ENCODE measurements around the gene TMEM44.

TMEM44 gene

DNA sequence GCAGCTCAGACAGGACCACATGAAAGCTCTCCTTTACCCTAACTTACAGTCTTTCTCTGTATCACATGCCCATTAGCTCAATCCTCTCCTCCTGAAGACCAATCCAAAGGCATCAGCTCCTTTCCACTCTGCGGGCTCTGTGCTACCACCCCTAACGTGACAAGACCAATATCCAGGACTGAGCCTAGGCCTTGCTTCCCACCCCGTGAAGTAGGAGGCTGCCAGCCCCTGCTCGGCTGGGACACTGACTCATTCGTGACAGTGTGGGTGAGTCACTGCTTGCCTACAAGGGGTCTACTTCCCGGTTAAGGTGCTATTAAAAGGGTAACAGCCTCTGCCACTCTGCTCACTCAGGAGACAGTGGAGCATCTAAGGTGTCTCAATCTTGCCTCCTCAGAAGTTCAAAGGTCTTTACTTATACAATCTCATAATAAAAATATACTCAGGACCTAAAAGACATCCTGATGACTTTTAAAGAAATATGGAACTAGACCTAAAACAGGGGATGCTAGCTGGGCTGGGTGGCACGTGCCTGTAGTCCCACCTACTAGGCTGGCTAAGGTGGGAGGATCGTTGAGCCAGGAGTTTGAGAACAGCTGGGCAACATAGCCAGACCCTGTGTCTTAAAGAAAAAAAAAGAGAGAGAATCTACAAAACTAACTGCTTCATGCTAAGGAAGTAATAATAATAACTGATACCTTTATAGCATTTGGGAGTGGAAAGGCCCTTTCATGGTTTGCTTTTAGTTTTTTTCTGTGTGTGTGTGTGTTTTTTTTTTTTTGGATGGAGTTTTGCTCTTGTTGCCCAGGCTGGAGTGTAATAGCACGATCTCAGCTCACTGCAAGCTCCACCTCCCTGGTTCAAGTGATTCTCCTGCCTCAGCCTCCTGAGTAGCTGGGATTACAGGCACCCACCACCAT lies 55.0 kb downstream of the TMEM44 start (continued):
- TF ChIP-seq GLI2 (tag by site-specific recombination; IDR thresholded peaks at IDR 0.05; ENCODE audit: borderline replicate concordance, low read depth) (no peak), ZNF561 (tag by site-specific recombination; IDR thresholded peaks at IDR 0.05; ENCODE audit: borderline replicate concordance) (no peak), ZNF335 (tag by site-specific recombination; conservative IDR thresholded peaks at IDR 0.05) (peak; percentile 63), ZNF311 (tag by site-specific recombination; IDR thresholded peaks at IDR 0.05; ENCODE audit: borderline replicate concordance) (no peak), ZNF791 (tag by site-specific recombination; IDR thresholded peaks at IDR 0.05) (no peak), ZNF140 (tag by site-specific recombination; IDR thresholded peaks at IDR 0.05) (no peak), ZEB2 (tag by site-specific recombination; IDR thresholded peaks at IDR 0.05) (no peak; the same call in 1 of the 2 replicates), ZBTB48 (tag by site-specific recombination; IDR thresholded peaks at IDR 0.05) (peak; percentile 59), ZNF214 (tag by site-specific recombination; IDR thresholded peaks at IDR 0.05; ENCODE audit: borderline replicate concordance) (no peak), ZNF548 (tag by site-specific recombination; IDR thresholded peaks at IDR 0.05) (no peak), GLIS2 (tag by site-specific recombination; IDR thresholded peaks at IDR 0.05) (peak; percentile 75), ZNF514 (tag by site-specific recombination; IDR thresholded peaks at IDR 0.05) (no peak), ZBTB21 (tag by site-specific recombination; IDR thresholded peaks at IDR 0.05) (0 out of 2 replicates have a peak, but pooled peaks have one; percentile 28), ZNF837 (tag by site-specific recombination; IDR thresholded peaks at IDR 0.05) (no peak), ZNF404 (tag by site-specific recombination; IDR thresholded peaks at IDR 0.05) (no peak), ZIC2 (tag by site-specific recombination; IDR thresholded peaks at IDR 0.05) (0 out of 2 replicates have a peak, but pooled peaks have one; percentile 28), ZNF10 (tag by site-specific recombination; IDR thresholded peaks at IDR 0.05) (no peak), ZNF416 (tag by site-specific recombination; IDR thresholded peaks at IDR 0.05) (no peak), ZNF521 (tag by site-specific recombination; IDR thresholded peaks at IDR 0.05) (no peak), ZNF157 (tag by site-specific recombination; IDR thresholded peaks at IDR 0.05) (peak; percentile 57; the same call in 1 of the 2 replicates), ZNF302 (tag by site-specific recombination; IDR thresholded peaks at IDR 0.05; ENCODE audit: low read depth) (no peak), MEIS1 (CRISPR knock-in tag; IDR thresholded peaks at IDR 0.05; ENCODE audit: borderline replicate concordance) (no peak), MYNN (tag by site-specific recombination; IDR thresholded peaks at IDR 0.05; ENCODE audit: borderline replicate concordance) (no peak), GLIS1 (tag by site-specific recombination; IDR thresholded peaks at IDR 0.05) (peak; percentile 61; the same call in 1 of the 2 replicates), ZNF174 (tag by site-specific recombination; IDR thresholded peaks at IDR 0.05) (no peak), ZNF585B (tag by site-specific recombination; IDR thresholded peaks at IDR 0.05) (no peak), ZNF626 (tag by site-specific recombination; IDR thresholded peaks at IDR 0.05) (no peak), ZFHX2 (tag by site-specific recombination; conservative IDR thresholded peaks at IDR 0.05) (peak; percentile 74), ZNF549 (tag by site-specific recombination; IDR thresholded peaks at IDR 0.05) (no peak), SALL2 (tag by site-specific recombination; IDR thresholded peaks at IDR 0.05; ENCODE audit: borderline replicate concordance) (no peak)
- TF ChIP-seq, protein P1, sequence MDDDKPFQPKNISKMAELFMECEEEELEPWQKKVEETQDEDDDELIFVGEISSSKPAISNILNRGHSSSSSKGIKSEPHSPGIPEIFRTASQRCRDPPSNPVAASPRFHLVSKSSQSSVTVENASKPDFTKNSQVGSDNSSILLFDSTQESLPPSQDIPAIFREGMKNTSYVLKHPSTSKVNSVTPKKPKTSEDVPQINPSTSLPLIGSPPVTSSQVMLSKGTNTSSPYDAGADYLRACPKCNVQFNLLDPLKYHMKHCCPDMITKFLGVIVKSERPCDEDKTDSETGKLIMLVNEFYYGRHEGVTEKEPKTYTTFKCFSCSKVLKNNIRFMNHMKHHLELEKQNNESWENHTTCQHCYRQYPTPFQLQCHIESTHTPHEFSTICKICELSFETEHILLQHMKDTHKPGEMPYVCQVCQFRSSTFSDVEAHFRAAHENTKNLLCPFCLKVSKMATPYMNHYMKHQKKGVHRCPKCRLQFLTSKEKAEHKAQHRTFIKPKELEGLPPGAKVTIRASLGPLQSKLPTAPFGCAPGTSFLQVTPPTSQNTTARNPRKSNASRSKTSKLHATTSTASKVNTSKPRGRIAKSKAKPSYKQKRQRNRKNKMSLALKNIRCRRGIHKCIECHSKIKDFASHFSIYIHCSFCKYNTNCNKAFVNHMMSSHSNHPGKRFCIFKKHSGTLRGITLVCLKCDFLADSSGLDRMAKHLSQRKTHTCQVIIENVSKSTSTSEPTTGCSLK (tag by site-specific recombination; IDR thresholded peaks at IDR 0.05) = no peak
- TF ChIP-seq, protein P2, sequence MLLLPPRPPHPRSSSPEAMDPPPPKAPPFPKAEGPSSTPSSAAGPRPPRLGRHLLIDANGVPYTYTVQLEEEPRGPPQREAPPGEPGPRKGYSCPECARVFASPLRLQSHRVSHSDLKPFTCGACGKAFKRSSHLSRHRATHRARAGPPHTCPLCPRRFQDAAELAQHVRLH (tag by site-specific recombination; IDR thresholded peaks at IDR 0.05) = no peak
- TF ChIP-seq, protein P3, sequence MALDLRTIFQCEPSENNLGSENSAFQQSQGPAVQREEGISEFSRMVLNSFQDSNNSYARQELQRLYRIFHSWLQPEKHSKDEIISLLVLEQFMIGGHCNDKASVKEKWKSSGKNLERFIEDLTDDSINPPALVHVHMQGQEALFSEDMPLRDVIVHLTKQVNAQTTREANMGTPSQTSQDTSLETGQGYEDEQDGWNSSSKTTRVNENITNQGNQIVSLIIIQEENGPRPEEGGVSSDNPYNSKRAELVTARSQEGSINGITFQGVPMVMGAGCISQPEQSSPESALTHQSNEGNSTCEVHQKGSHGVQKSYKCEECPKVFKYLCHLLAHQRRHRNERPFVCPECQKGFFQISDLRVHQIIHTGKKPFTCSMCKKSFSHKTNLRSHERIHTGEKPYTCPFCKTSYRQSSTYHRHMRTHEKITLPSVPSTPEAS (tag by site-specific recombination; IDR thresholded peaks at IDR 0.05) = no peak
- TF ChIP-seq, protein P4, sequence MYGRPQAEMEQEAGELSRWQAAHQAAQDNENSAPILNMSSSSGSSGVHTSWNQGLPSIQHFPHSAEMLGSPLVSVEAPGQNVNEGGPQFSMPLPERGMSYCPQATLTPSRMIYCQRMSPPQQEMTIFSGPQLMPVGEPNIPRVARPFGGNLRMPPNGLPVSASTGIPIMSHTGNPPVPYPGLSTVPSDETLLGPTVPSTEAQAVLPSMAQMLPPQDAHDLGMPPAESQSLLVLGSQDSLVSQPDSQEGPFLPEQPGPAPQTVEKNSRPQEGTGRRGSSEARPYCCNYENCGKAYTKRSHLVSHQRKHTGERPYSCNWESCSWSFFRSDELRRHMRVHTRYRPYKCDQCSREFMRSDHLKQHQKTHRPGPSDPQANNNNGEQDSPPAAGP (tag by site-specific recombination; IDR thresholded peaks at IDR 0.05) = no peak
- TF ChIP-seq, protein P5, sequence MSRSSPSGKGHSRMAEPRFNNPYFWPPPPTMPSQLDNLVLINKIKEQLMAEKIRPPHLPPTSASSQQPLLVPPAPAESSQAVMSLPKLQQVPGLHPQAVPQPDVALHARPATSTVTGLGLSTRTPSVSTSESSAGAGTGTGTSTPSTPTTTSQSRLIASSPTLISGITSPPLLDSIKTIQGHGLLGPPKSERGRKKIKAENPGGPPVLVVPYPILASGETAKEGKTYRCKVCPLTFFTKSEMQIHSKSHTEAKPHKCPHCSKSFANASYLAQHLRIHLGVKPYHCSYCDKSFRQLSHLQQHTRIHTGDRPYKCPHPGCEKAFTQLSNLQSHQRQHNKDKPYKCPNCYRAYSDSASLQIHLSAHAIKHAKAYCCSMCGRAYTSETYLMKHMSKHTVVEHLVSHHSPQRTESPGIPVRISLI (tag by site-specific recombination; IDR thresholded peaks at IDR 0.05) = no peak

Measured in HEK293 (cell line).